B cell (primary cell): Measurements from ENCODE around the gene FOXP4. TPM values are rescaled to one million over a fixed set of nuclear protein-coding genes. Genes with fewer than 3 reads are reported as not detected.

Experiments
- ATAC-seq: fragments of 200-7000 bp; cut with Tn5 transposase; one replicate; pipeline ENCODE4 v1.10.0; 2021; ENCODE audit warnings: low read depth, mild to moderate bottlenecking, moderate number of reproducible peaks, moderate library complexity
- CTCF ChIA-PET: fragments of 350-600 bp; sonication (Branson Sonifier 250); formaldehyde crosslinking; loops from one replicate; lab custom pipeline; 2021; ENCODE audit warnings: antibody characterized with exemption, inconsistent platforms; lab: Charles Lee
- POLR2A ChIA-PET: fragments of 350-600 bp; sonication (Branson Sonifier 250); formaldehyde crosslinking; loops from one replicate; lab custom pipeline; 2021; ENCODE audit warnings: antibody characterized with exemption; lab: Charles Lee
- DNase-seq: peaks from one replicate; pipeline ENCODE4 v3.0.0; 2013
- H2AFZ ChIP-seq: 2 replicates; pipeline ENCODE4 v1.6.1; 2012; ENCODE audit warnings: mild to moderate bottlenecking, low read depth, low read length; ENCODE audit not compliant: insufficient read depth, poor library complexity, severe bottlenecking
- H3K27ac ChIP-seq, 2 donors: 1 replicate in 1 of 2; 2 replicates in 1 of 2; pipeline ENCODE4 v1.5.1; 2012 to 2013; ENCODE audit warnings: low read length in 2 of 2, mild to moderate bottlenecking in 2 of 2, moderate library complexity in 1 of 2
- H3K27me3 ChIP-seq, 4 experiments: fragments of 200-600 bp in 1 of 4; sonication (generic) in 1 of 4; replicated peaks in 1 of 4; 1 replicate in 2 of 4; 2 replicates in 2 of 4; pipeline versions ENCODE4 v1.6.1 to v1.7.0; 2013 to 2016; ENCODE audit warnings: low read length in 3 of 4, mild to moderate bottlenecking in 2 of 4, mixed read lengths in 1 of 4, moderate library complexity in 1 of 4; ENCODE audit not compliant: insufficient read depth in 4 of 4, control insufficient read depth in 3 of 4; ENCODE audit errors: control extremely low read depth in 1 of 4
- H3K36me3 ChIP-seq, 2 experiments: replicated peaks in 1 of 2; 1 replicate in 1 of 2; 2 replicates in 1 of 2; pipeline versions ENCODE4 v1.6.1 to v1.7.1; 2013; ENCODE audit warnings: low read length in 1 of 2; ENCODE audit not compliant: insufficient read depth in 2 of 2, control insufficient read depth in 1 of 2; ENCODE audit errors: control extremely low read depth in 1 of 2, extremely low read depth in 1 of 2
- H3K4me1 ChIP-seq, 2 donors: fragments of 200-600 bp in 1 of 2; sonication (generic) in 1 of 2; 1 replicate in 1 of 2; 2 replicates in 1 of 2; pipeline versions ENCODE4 v1.5.1 to v1.6.1; 2013 to 2017; ENCODE audit warnings: low read length in 2 of 2; ENCODE audit not compliant: control insufficient read depth in 2 of 2, insufficient read depth in 2 of 2
- H3K4me2 ChIP-seq: replicated peaks from 2 replicates; pipeline ENCODE3; 2012; ENCODE audit warnings: mild to moderate bottlenecking, low read depth, low read length; ENCODE audit not compliant: poor library complexity, severe bottlenecking
- H3K4me3 ChIP-seq, 5 experiments: fragments of 200-600 bp in 1 of 5; sonication (generic) in 1 of 5; 1 replicate in 3 of 5; 2 replicates in 2 of 5; pipeline versions ENCODE4 v1.5.1 to v1.7.0; 2011 to 2016; ENCODE audit warnings: low read length in 4 of 5, mild to moderate bottlenecking in 4 of 5, low read depth in 2 of 5, control low read depth in 1 of 5, moderate library complexity in 1 of 5; ENCODE audit not compliant: insufficient read depth in 1 of 5; ENCODE audit errors: control extremely low read depth in 1 of 5, extremely low read depth in 1 of 5
- H3K79me2 ChIP-seq: fragments of 200-600 bp; sonication (generic); one replicate; pipeline ENCODE4 v1.6.0; 2016; ENCODE audit warnings: low read length; ENCODE audit not compliant: control insufficient read depth, insufficient read depth
- H3K9ac ChIP-seq: fragments of 200-600 bp; sonication (generic); 2 replicates; pipeline ENCODE4 v1.6.1; 2017; ENCODE audit warnings: mild to moderate bottlenecking, low read length, moderate library complexity
- H3K9me3 ChIP-seq, 3 donors: one replicate each; pipeline versions ENCODE4 v1.6.1 to v1.7.1; 2013; ENCODE audit warnings: low read length in 2 of 3; ENCODE audit not compliant: control insufficient read depth in 2 of 3, insufficient read depth in 1 of 3; ENCODE audit errors: control extremely low read depth in 1 of 3
- H4K20me1 ChIP-seq: 2 replicates; pipeline ENCODE4 v1.6.0; 2012; ENCODE audit warnings: mild to moderate bottlenecking, low read length; ENCODE audit not compliant: insufficient read depth, control insufficient read depth, poor library complexity, severe bottlenecking
- H3K27ac Mint-ChIP-seq: one replicate; pipeline ENCODE4 v1.8.0; 2021; ENCODE audit warnings: mixed read lengths
- H3K27me3 Mint-ChIP-seq: one replicate; pipeline ENCODE4 v1.8.0; 2021; ENCODE audit warnings: mixed read lengths
- H3K4me1 Mint-ChIP-seq: one replicate; pipeline ENCODE4 v1.8.0; 2021; ENCODE audit warnings: mixed read lengths
- H3K4me3 Mint-ChIP-seq: one replicate; pipeline ENCODE4 v1.8.0; 2021; ENCODE audit warnings: mixed read lengths
- H3K9me3 Mint-ChIP-seq: one replicate; pipeline ENCODE4 v1.8.0; 2022; ENCODE audit warnings: mixed read lengths; ENCODE audit not compliant: insufficient read depth
- CTCF ChIP-seq: fragments of 200-600 bp; IDR thresholded peaks from one replicate; pipeline ENCODE4 v1.8.0; 2022; ENCODE audit warnings: antibody characterized with exemption, mild to moderate bottlenecking
- EZH2 ChIP-seq: IDR thresholded peaks from 2 replicates; pipeline ENCODE4 v1.6.1; 2012; ENCODE audit warnings: borderline replicate concordance, low read depth, mild to moderate bottlenecking, moderate library complexity, low read length; ENCODE audit not compliant: insufficient read depth, poor library complexity, severe bottlenecking
- WGBS: methylation state at CpG from one replicate; pipeline ENCODE4 v1.1.5; 2013; ENCODE audit warnings: missing lambda C conversion rate; ENCODE audit not compliant: insufficient coverage; 5-methylcytosine and 5-hydroxymethylcytosine counted together
- intact Hi-C: fragments of 100-400 bp; cut with micrococcal nuclease; formaldehyde crosslinking; loops from one replicate; pipeline ENCODE4 v1.10.0; 2022
- polyA plus RNA-seq: library from polyadenylated mRNA; depleted of rRNA; stranded (reverse); fragments of >200 nt; gene quantifications from 2 replicates; pipeline ENCODE4 v1.2.3, GENCODE V29; 2012
- total RNA-seq, 2 donors: library from RNA; stranded (reverse); fragments of 120-200 nt in 1 of 2; gene quantifications; 1 replicate in 1 of 2; 2 replicates in 1 of 2; pipeline versions ENCODE4 v1.2.3 to v1.2.4, GENCODE V29; 2013 to 2022

Gene FOXP4
- total and polyA plus RNA-seq, 2 donors (not counting 1 experiment from before 2014, with no cell fraction given), result 17.0 to 38.7 TPM

- no peaks in the 10 kb centered on the region for H3K4me1 Mint-ChIP-seq
- no peak overlapping the region for H3K9ac ChIP-seq
- H3K79me2 ChIP-seq, result no peaks in the 10 kb centered on the region
- H3K27ac Mint-ChIP-seq, result no peak overlapping the region
- no peak overlapping the region for H3K4me3 ChIP-seq
- CTCF ChIA-PET, result no interaction called here
- intact Hi-C loops, result no loop called here
- H3K9me3 Mint-ChIP-seq, result peaks cover 9% of the 10 kb centered on the region
- no peaks in the 10 kb centered on the region for H4K20me1 ChIP-seq
- POLR2A ChIA-PET, result no interaction called here
- no peak overlapping the region for H3K4me3 Mint-ChIP-seq
- H2AFZ ChIP-seq, result no peak overlapping the region
- 88% methylated on average over 3 of the region's 3 CpGs for WGBS
- TF ChIP-seq EZH2 (no peak), CTCF (no peak)
- H3K4me2 ChIP-seq, result no peak overlapping the region
- H3K9me3 ChIP-seq, result peaks cover 0 to 7% (median 3%) of the 10 kb centered on the region in 3 donors
- no peak overlapping the region for H3K27ac ChIP-seq
- peaks cover 0 to 3% (median 0%) of the 10 kb centered on the region in 4 experiments for H3K27me3 ChIP-seq
- H3K4me1 ChIP-seq, result no peaks in the 10 kb centered on the region
- H3K27me3 Mint-ChIP-seq, result peaks cover 21% of the 10 kb centered on the region
- H3K36me3 ChIP-seq, result no peaks in the 10 kb centered on the region
- ATAC-seq (no peak), DNase-seq (no peak)
These were observed 76.2 kb downstream of the FOXP4 start for GRCh38 chr6:41622206-41622988.

GRCh38 chr6:41623330-41623729 is 77.1 kb downstream of the FOXP4 start:
- H3K27ac Mint-ChIP-seq, result no peak overlapping the region
- intact Hi-C loops, result no loop called here

More at GRCh38 chr6:41623330-41623729, 77.1 kb downstream of the FOXP4 start:
- no peak for TF ChIP-seq EZH2
- TF ChIP-seq CTCF, result no peak
- Mint-ChIP-seq H3K27me3 (peaks cover 26% of the 10 kb centered on the region), H3K9me3 (peaks cover 9% of the 10 kb centered on the region), H3K4me1 (no peaks in the 10 kb centered on the region), H3K4me3 (no peak overlapping the region)
- DNase-seq (no peak), ATAC-seq (no peak)
- Histone ChIP-seq H3K9ac (no peak overlapping the region), H3K79me2 (no peaks in the 10 kb centered on the region), H3K27me3 (peaks cover 0 to 6% (median 0%) of the 10 kb centered on the region in 4 experiments), H3K36me3 (no peaks in the 10 kb centered on the region), H3K9me3 (peaks cover 0 to 7% (median 3%) of the 10 kb centered on the region in 3 donors), H3K4me2 (no peak overlapping the region), H2AFZ (no peak overlapping the region), H3K4me3 (no peak overlapping the region), H3K27ac (no peak overlapping the region), H4K20me1 (no peaks in the 10 kb centered on the region), H3K4me1 (no peaks in the 10 kb centered on the region)
- CTCF ChIA-PET, result no interaction called here
- WGBS, result 94% methylated on average over 6 of the region's 6 CpGs
- POLR2A ChIA-PET, result no interaction called here
